Activated CD4-positive, CD25-positive, alpha-beta regulatory T cell treated with anti-CD3 and anti-CD28 coated beads, Interleukin-2, amount 50 U/mL, for 72 hours (primary cell): ENCODE results near the gene FBLIM1.
"Not testable (repeated sequence)": the region's sequence is repeated elsewhere in the genome, so short reads cannot be mapped to it uniquely, and the experiment has no call there.

ENCODE experiments used
- DNase-seq: peaks from one replicate; pipeline ENCODE4 v3.0.0; 2021

The FBLIM1 gene

GRCh38 chr1:15770313-15770962, 11.8 kb downstream of the FBLIM1 start:
- DNase-seq: no peak

- no peak for DNase-seq
Observed at GRCh38 chr1:15771836-15772515, 13.4 kb downstream of the FBLIM1 start.

GRCh38 chr1:15775706-15776105, 17.1 kb downstream of the FBLIM1 start:
- DNase-seq: no peak

GRCh38 chr1:15777909-15778707, 19.5 kb downstream of the FBLIM1 start:
- DNase-seq: no peak

- no peak for DNase-seq
Observed at GRCh38 chr1:15785683-15786082, 27.1 kb downstream of the FBLIM1 start.

- no peak for DNase-seq
Observed at GRCh38 chr1:15786581-15786980, 28.0 kb downstream of the FBLIM1 start.

- DNase-seq: no peak
Observed at GRCh38 chr1:15788624-15789301, 30.2 kb downstream of the FBLIM1 start.

- no peak for DNase-seq
Observed at GRCh38 chr1:15796086-15796462, 37.5 kb downstream of the FBLIM1 start.

- no peak for DNase-seq
Observed at GRCh38 chr1:15797614-15798390, 39.2 kb downstream of the FBLIM1 start.

- DNase-seq: no peak
Observed at GRCh38 chr1:15799004-15799867, 40.6 kb downstream of the FBLIM1 start.

- no peak for DNase-seq
Observed at GRCh38 chr1:15799928-15800835, 41.6 kb downstream of the FBLIM1 start.

- DNase-seq: no peak
Observed at GRCh38 chr1:15802234-15802965, 43.8 kb downstream of the FBLIM1 start.

GRCh38 chr1:15803380-15803779, 44.8 kb downstream of the FBLIM1 start:
- DNase-seq: no peak

GRCh38 chr1:15804060-15804459, 45.5 kb downstream of the FBLIM1 start:
- DNase-seq: no peak

- DNase-seq: no peak
Observed at GRCh38 chr1:15807121-15807520, 48.5 kb downstream of the FBLIM1 start.

GRCh38 chr1:15807549-15807948, 49.0 kb downstream of the FBLIM1 start, which contains the start of gene UQCRHL:
Gene UQCRHL (minus strand): TSS chr1:15807649. CDS start chr1:15807649, 0 bp downstream.
- not testable (repeated sequence) for DNase-seq

- DNase-seq: no peak
Observed at GRCh38 chr1:15808955-15809354, 50.4 kb downstream of the FBLIM1 start.

GRCh38 chr1:15810073-15810472, 51.5 kb downstream of the FBLIM1 start:
- DNase-seq: no peak

- no peak for DNase-seq
Observed at GRCh38 chr1:15816674-15817073, 58.1 kb downstream of the FBLIM1 start.

GRCh38 chr1:15820478-15820877, 61.9 kb downstream of the FBLIM1 start:
- DNase-seq: no peak
